Left ventricle myocardium inferior (tissue), 1 donor: ENCODE data around the gene LEFTY1. TPM values are rescaled to one million over a fixed set of nuclear protein-coding genes. Genes with fewer than 3 reads are reported as not detected.
"Not testable (repeated sequence)": the region's sequence is repeated elsewhere in the genome, so short reads cannot be mapped to it uniquely, and the experiment has no call there.

Experiments used
- DNase-seq: peaks from one replicate; pipeline ENCODE4 v3.0.0-alpha.2; 2020
- H3K27ac ChIP-seq: fragments of 200-600 bp; replicated peaks from 2 replicates; pipeline ENCODE4 v1.8.0; 2021
- H3K27me3 ChIP-seq: fragments of 200-600 bp; 2 replicates; pipeline ENCODE4 v1.8.0; 2021; ENCODE audit warnings: low read depth
- H3K36me3 ChIP-seq: fragments of 200-600 bp; 2 replicates; pipeline ENCODE4 v1.8.0; 2021
- H3K4me1 ChIP-seq: fragments of 200-600 bp; 2 replicates; pipeline ENCODE4 v1.8.0; 2021
- H3K4me3 ChIP-seq: fragments of 200-600 bp; 2 replicates; pipeline ENCODE4 v1.8.0; 2021; ENCODE audit warnings: mild to moderate bottlenecking, moderate library complexity
- H3K9me3 ChIP-seq: fragments of 200-600 bp; replicated peaks from 2 replicates; pipeline ENCODE4 v1.8.0; 2021
- intact Hi-C: fragments of 100-400 bp; cut with micrococcal nuclease; formaldehyde crosslinking; loops from one replicate; pipeline ENCODE4 v1.11.0; 2022
- total RNA-seq: library from RNA; stranded (reverse); fragmentation: NEBNext Ultra II Directional; extraction: Animal tissue kit (Norgen Biotek cat#: 25700); gene quantifications from one replicate; pipeline ENCODE4 v1.2.1, GENCODE V29; 2021
- TF ChIP-seq, protein P1 (sequence below): fragments of 200-600 bp; IDR thresholded peaks from 2 replicates; pipeline ENCODE4 v1.8.0; 2021; ENCODE audit warnings: antibody characterized with exemption, mild to moderate bottlenecking, borderline replicate concordance
- donor health status: DM: no; HTN: yes; CAD: no; lungs with severe emphysema.

The LEFTY1 gene
- total RNA-seq, 1 donor from 2014 or later = 0.55 TPM

GRCh38 chr1:225888289-225888897 is 553 bp downstream of the LEFTY1 start:
- Histone ChIP-seq H3K9me3 (no peaks in the 10 kb centered on the region), H3K27me3 (peaks cover 15% of the 10 kb centered on the region), H3K4me1 (peaks cover 5% of the 10 kb centered on the region), H3K27ac (no peak overlapping the region), H3K4me3 (no peak overlapping the region), H3K36me3 (no peaks in the 10 kb centered on the region)
- TF ChIP-seq, protein P1, sequence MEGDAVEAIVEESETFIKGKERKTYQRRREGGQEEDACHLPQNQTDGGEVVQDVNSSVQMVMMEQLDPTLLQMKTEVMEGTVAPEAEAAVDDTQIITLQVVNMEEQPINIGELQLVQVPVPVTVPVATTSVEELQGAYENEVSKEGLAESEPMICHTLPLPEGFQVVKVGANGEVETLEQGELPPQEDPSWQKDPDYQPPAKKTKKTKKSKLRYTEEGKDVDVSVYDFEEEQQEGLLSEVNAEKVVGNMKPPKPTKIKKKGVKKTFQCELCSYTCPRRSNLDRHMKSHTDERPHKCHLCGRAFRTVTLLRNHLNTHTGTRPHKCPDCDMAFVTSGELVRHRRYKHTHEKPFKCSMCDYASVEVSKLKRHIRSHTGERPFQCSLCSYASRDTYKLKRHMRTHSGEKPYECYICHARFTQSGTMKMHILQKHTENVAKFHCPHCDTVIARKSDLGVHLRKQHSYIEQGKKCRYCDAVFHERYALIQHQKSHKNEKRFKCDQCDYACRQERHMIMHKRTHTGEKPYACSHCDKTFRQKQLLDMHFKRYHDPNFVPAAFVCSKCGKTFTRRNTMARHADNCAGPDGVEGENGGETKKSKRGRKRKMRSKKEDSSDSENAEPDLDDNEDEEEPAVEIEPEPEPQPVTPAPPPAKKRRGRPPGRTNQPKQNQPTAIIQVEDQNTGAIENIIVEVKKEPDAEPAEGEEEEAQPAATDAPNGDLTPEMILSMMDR = no peak
- no peak for DNase-seq
- intact Hi-C loops = no loop called here

DNA sequence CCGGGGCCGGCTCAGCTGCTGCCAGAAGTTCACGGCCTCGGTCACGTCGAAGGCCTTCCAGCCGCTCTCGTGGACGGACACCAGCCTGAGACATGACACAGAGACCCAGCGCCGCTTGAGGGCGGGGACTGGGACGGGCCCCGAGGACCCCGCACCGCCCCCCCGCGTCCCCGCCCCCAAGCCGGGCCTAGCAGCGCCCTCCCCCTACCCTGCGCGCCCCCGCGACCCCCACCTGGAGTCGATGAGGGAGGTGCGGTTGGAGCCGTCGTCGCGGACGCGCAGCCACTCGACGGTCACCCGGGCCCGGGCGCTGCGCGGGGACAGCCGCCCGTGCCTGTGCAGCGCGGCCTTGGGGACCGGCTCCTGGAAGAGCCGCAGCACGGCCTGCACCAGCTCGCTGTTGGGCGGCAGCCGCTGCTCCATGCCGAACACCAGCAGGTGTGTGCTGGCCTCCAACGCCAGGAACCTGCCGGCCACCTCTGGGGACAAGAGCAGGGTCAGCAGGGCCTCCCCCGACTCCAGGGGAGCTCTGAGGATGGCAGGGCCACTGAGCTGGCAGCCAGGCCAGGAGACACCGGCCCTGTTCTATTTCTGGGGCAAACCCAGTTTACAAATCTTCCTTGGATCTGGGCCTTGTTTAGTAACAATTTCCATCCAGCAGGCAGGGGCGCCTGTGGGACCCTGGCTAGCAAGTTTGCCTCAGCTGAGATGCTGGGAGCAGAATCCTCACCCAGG is 1.2 kb downstream of the LEFTY1 start:
- Histone ChIP-seq H3K4me1 (peaks cover 12% of the 10 kb centered on the region), H3K27me3 (peaks cover 15% of the 10 kb centered on the region)
- H3K36me3 ChIP-seq, H3K27ac ChIP-seq, intact Hi-C loops, H3K4me3 ChIP-seq, DNase-seq, H3K9me3 ChIP-seq: not testable (repeated sequence)

- H3K27me3 ChIP-seq = peaks cover 15% of the 10 kb centered on the region
- no peak overlapping the region for H3K4me3 ChIP-seq
- DNase-seq = no peak
- H3K4me1 ChIP-seq = peaks cover 18% of the 10 kb centered on the region
- H3K9me3 ChIP-seq = no peaks in the 10 kb centered on the region
- intact Hi-C loops = no loop called here
- H3K27ac ChIP-seq = no peak overlapping the region
- TF ChIP-seq, protein P1 = no peak
- no peaks in the 10 kb centered on the region for H3K36me3 ChIP-seq
These were observed 2.0 kb downstream of the LEFTY1 start for GRCh38 chr1:225887030-225887314.

- DNase-seq = no peak
- TF ChIP-seq, protein P1 = no peak
- no peaks in the 10 kb centered on the region for H3K36me3 ChIP-seq
- H3K9me3 ChIP-seq = no peaks in the 10 kb centered on the region
- H3K27me3 ChIP-seq = peaks cover 15% of the 10 kb centered on the region
- intact Hi-C loops = no loop called here
- H3K4me1 ChIP-seq = peaks cover 24% of the 10 kb centered on the region
- H3K4me3 ChIP-seq = no peak overlapping the region
- H3K27ac ChIP-seq = no peak overlapping the region
These were observed 2.6 kb downstream of the LEFTY1 start for GRCh38 chr1:225886159-225887029.

DNA sequence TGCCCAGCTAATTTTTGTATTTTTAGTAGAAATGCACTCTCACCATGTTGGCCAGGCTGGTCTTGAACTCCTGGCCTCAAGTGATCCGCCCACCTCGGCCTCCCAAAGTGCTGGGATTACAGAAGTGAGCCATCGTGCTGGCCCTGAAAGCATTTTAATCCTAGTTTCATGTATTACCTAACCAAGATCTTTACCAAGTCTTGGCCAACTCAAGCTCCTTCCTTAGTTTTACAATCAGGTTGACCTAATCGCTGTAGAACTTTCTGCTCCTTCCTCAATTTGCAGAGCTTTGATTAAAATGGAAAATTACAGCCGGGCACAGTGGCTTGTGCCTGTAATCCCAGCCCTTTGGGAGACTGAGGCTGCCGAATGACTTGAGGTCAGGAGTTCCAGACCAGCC is 3.6 kb downstream of the LEFTY1 start:
- DNase-seq = no peak
- H3K27ac ChIP-seq = no peak overlapping the region
- no peaks in the 10 kb centered on the region for H3K36me3 ChIP-seq
- H3K4me3 ChIP-seq = no peak overlapping the region
- intact Hi-C loops = no loop called here
- no peaks in the 10 kb centered on the region for H3K9me3 ChIP-seq
- H3K27me3 ChIP-seq = peaks cover 15% of the 10 kb centered on the region
- TF ChIP-seq, protein P1 = no peak
- peaks cover 34% of the 10 kb centered on the region for H3K4me1 ChIP-seq
